ENCODE measurements around the gene MOGAT1. TPM values are rescaled to one million over a fixed set of nuclear protein-coding genes. Genes with fewer than 3 reads are reported as not detected.

MOGAT1 gene
- total RNA-seq, 8 experiments from 2014 or later: not detected

- Histone ChIP-seq H3K27ac (no peak overlapping the region), H3K4me3 (no peak overlapping the region), H3K4me1 (replicated peaks in 1 of 2) (no peaks in the 10 kb centered on the region)
- in situ Hi-C loops (cut with MboI; ENCODE audit: low pct_unique_long_range_greater_than_20kb in 2 of 9, low sequenced_read_pairs in 9 of 9, unreplicated experiment in 9 of 9): no loop called here
- no peak for ATAC-seq (replicated peaks in 6 of 8)
- 56 to 100% (median 100%) methylated on average over 1 to 2 of the region's 2 CpGs; no CpG with 5 or more reads in 7 of the 10 experiments for WGBS, 10 experiments
Measured at GRCh38 chr2:222722327-222722946, 51.0 kb downstream of the MOGAT1 start.

- in situ Hi-C loops (cut with MboI; ENCODE audit: low pct_unique_long_range_greater_than_20kb in 2 of 9, low sequenced_read_pairs in 9 of 9, unreplicated experiment in 9 of 9): no loop called here
- peak in 3 of 8 experiments; percentile 65 to 86 (median 78) for ATAC-seq (replicated peaks in 6 of 8)
- Histone ChIP-seq H3K4me1 (replicated peaks in 1 of 2) (no peaks in the 10 kb centered on the region), H3K27ac (no peak overlapping the region), H3K4me3 (no peak overlapping the region)
Measured at GRCh38 chr2:222724208-222724607, 52.8 kb downstream of the MOGAT1 start.

- no peak for ATAC-seq (replicated peaks in 6 of 8)
- in situ Hi-C loops (cut with MboI; ENCODE audit: low pct_unique_long_range_greater_than_20kb in 2 of 9, low sequenced_read_pairs in 9 of 9, unreplicated experiment in 9 of 9): no loop called here
- Histone ChIP-seq H3K27ac (no peak overlapping the region), H3K4me1 (replicated peaks in 1 of 2) (no peaks in the 10 kb centered on the region), H3K4me3 (no peak overlapping the region)
- WGBS, 10 experiments: 47 to 100% (median 87%) methylated on average over 1 to 3 of the region's 3 CpGs; no CpG with 5 or more reads in 1 of the 10 experiments
Measured at GRCh38 chr2:222728621-222729020, 57.2 kb downstream of the MOGAT1 start.

DNA sequence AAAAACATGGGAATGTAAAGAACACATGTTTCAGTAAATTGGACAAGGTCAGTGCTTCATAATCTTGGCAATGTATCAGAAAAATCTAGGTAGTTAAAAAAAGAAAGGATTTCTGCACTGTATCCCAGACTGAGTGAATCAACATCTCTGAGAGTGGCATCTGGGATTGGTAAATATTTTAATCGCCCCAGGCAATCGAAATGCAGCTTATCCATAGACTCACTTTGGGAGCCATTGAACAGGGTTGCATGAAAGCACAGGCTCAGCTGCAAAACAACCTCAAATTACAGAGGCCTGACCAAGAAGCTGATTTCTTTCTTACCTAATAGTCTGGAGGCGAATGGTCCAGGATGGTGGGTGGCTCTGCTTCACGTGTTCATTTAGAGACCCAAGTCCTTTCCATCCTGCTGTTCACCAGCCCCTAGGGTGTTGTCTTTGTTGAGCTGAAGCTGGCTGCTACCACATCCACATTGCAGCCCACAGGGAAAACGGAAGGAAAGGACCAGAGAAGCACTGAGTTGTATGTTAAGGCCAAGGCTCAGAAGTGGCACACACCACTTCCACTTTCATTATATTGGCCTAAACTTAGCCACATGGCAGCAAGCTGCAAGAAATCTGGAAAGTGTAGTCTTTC, 59.0 kb downstream of the MOGAT1 start:
- ATAC-seq (replicated peaks in 6 of 8): peak in 3 of 8 experiments; percentile 19 to 67 (median 48)
- no peaks in the 10 kb centered on the region for H3K4me1 ChIP-seq (replicated peaks in 1 of 2)
- H3K27ac ChIP-seq: no peak overlapping the region
- WGBS, 10 experiments: 0 to 95% (median 73%) methylated on average over 1 to 5 of the region's 5 CpGs; no CpG with 5 or more reads in 1 of the 10 experiments
- in situ Hi-C loops (cut with MboI; ENCODE audit: low pct_unique_long_range_greater_than_20kb in 2 of 9, low sequenced_read_pairs in 9 of 9, unreplicated experiment in 9 of 9): no loop called here
- no peak overlapping the region for H3K4me3 ChIP-seq

DNA sequence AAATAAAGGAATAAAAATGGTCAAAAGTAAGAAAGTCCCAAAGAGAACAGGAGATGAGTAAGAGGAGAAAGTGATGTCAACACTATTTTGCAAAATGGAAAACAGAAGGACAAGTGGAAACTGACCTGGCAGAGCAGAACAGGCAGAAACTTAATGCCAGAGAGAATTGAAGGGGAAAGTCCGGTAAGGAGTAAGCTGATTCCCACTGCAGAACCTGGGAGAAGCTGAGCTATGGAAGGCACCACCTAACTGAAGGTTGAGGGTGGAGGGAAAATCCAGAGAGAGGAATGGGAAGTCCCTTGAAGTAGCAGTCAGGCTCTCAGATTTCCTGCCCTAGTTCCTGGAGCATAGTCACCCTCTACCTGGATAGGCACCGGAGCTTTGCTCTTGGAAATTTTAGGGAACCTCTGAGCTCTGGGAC, 59.8 kb downstream of the MOGAT1 start:
- no peak overlapping the region for H3K4me3 ChIP-seq
- no peak overlapping the region for H3K27ac ChIP-seq
- 50 to 100% (median 100%) methylated on average over 1 to 2 of the region's 2 CpGs; no CpG with 5 or more reads in 3 of the 10 experiments for WGBS, 10 experiments
- ATAC-seq (replicated peaks in 6 of 8): peak in 2 of 8 experiments; percentile 17 to 61
- in situ Hi-C loops (cut with MboI; ENCODE audit: low pct_unique_long_range_greater_than_20kb in 2 of 9, low sequenced_read_pairs in 9 of 9, unreplicated experiment in 9 of 9): no loop called here
- no peaks in the 10 kb centered on the region for H3K4me1 ChIP-seq (replicated peaks in 1 of 2)

DNA sequence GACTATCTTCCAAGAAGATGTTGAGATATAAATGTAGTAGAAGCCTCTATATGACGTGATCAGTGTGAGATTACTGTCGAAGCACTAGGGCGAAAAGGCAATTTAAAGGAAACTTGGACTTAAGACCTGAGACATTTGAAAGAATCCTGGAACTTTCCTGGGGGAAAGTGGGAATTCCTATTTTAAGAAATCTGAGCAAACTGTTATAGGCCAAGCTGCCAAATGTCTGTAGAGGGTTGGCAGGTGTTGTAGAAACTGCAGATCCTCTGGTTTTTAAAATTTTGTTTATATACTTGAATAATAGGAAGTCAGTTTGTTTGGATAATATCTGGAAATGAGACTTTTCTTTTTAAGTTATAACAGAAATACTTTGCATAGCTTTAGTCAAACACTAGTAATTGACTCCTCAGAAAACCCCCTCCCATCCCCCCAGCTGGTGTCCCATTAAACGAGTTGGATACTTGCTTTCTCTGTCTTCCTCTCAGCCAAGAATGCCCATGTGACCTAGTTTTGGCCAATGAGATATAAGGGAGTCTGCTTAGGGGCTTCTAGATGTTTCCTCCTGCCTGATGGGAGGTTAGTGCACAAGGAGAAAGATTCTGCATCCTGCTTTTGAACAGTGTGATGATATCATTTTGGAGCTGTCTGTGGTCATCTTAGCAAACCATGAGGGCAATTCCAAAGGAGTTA, 61.2 kb downstream of the MOGAT1 start:
- 0 to 100% (median 81%) methylated on average over 1 to 4 of the region's 4 CpGs for WGBS, 10 experiments
- in situ Hi-C loops (cut with MboI; ENCODE audit: low pct_unique_long_range_greater_than_20kb in 2 of 9, low sequenced_read_pairs in 9 of 9, unreplicated experiment in 9 of 9): no loop called here
- Histone ChIP-seq H3K27ac (no peak overlapping the region), H3K4me1 (replicated peaks in 1 of 2) (no peaks in the 10 kb centered on the region), H3K4me3 (no peak overlapping the region)
- ATAC-seq (replicated peaks in 6 of 8): no peak

DNA sequence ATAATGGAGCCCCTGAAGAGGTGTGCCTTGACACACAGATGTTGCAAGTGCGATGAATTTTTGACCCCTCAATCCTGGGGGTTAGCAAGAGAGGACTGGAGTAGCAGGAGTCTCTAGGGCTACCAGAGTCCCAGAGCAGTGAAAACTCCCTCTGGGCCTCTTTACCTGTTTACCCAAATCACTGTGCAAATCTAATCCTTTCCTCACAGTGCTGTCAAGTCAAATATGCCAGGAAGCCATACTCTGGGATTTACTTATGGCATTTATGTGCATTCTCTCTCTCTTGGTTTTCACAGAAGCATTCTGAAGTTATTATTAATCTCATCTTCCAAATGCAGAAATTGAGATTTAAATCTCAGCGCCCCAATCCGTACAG, 62.0 kb downstream of the MOGAT1 start:
- ATAC-seq (replicated peaks in 6 of 8): peak in 1 of 8 experiments; percentile 40
- Histone ChIP-seq H3K4me1 (replicated peaks in 1 of 2) (no peaks in the 10 kb centered on the region), H3K27ac (no peak overlapping the region), H3K4me3 (no peak overlapping the region)
- 70 to 100% (median 94%) methylated on average over 1 to 2 of the region's 3 CpGs; no CpG with 5 or more reads in 1 of the 10 experiments for WGBS, 10 experiments
- in situ Hi-C loops (cut with MboI; ENCODE audit: low pct_unique_long_range_greater_than_20kb in 2 of 9, low sequenced_read_pairs in 9 of 9, unreplicated experiment in 9 of 9): no loop called here

DNA sequence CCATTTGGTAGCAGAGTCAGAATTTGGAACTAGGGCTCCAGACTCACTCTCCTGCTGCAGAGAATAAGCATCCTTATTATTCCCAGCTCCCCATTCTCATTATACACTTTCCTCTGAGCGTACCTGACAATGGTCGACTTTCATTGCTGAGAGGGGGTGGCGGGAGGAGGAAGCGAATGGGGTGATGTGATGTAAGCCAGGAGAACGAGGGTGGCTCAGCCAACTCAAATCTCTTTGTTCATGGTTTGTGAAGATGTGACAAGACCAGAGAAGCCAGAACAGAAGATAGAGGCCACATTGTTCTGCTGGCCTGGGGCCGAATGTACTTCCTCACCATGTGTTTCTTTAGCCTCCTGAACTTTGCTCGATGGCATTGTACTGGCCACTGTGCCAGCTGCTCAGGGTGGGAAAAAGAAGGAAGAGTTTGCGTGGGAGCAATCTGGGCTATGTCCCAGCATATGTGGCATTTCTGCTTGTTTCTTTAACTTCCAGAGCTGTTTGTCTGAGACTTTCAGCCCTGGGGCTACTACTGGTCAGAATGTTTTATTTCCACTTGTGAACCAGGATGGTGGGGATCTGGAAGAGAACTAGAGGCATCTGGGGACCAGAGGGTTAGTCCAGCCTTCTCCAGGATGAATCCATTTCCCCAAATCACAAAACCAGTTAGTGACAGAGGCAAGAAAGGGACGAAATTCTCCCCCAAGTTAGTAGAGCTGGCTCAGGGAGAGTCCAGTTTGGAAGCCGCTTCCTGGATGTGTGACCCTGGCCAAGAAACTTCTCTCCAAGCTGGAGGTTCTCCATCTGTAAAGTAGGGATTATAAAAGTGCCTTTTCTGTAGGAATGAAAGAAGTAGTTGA, 62.6 kb downstream of the MOGAT1 start:
- H3K4me3 ChIP-seq: no peak overlapping the region
- no peak overlapping the region for H3K27ac ChIP-seq
- peaks cover 0 to 4% of the 10 kb centered on the region in 2 donors for H3K4me1 ChIP-seq (replicated peaks in 1 of 2)
- ATAC-seq (replicated peaks in 6 of 8): peak in 3 of 8 experiments; percentile 16 to 37 (median 31)
- in situ Hi-C loops (cut with MboI; ENCODE audit: low pct_unique_long_range_greater_than_20kb in 2 of 9, low sequenced_read_pairs in 9 of 9, unreplicated experiment in 9 of 9): no loop called here
- 0 to 100% (median 60%) methylated on average over 1 to 5 of the region's 10 CpGs; no CpG with 5 or more reads in 1 of the 10 experiments for WGBS, 10 experiments

GRCh38 chr2:222734703-222735014, 63.2 kb downstream of the MOGAT1 start:
- peaks cover 0 to 4% of the 10 kb centered on the region in 2 donors for H3K4me1 ChIP-seq (replicated peaks in 1 of 2)
- no peak overlapping the region for H3K4me3 ChIP-seq
- peak in 1 of 8 experiments; percentile 10 for ATAC-seq (replicated peaks in 6 of 8)
- 57 to 100% (median 73%) methylated on average over 1 of the region's 1 CpG; no CpG with 5 or more reads in 6 of the 10 experiments for WGBS, 10 experiments
- H3K27ac ChIP-seq: no peak overlapping the region
- in situ Hi-C loops (cut with MboI; ENCODE audit: low pct_unique_long_range_greater_than_20kb in 2 of 9, low sequenced_read_pairs in 9 of 9, unreplicated experiment in 9 of 9): no loop called here

GRCh38 chr2:222736301-222736700, 64.8 kb downstream of the MOGAT1 start:
- Histone ChIP-seq H3K4me1 (replicated peaks in 1 of 2) (peaks cover 0 to 4% of the 10 kb centered on the region in 2 donors), H3K4me3 (no peak overlapping the region), H3K27ac (no peak overlapping the region)
- 10 to 100% (median 77%) methylated on average over 1 to 2 of the region's 2 CpGs; no CpG with 5 or more reads in 2 of the 10 experiments for WGBS, 10 experiments
- ATAC-seq (replicated peaks in 6 of 8): peak in 2 of 8 experiments; percentile 31 to 42
- in situ Hi-C loops (cut with MboI; ENCODE audit: low pct_unique_long_range_greater_than_20kb in 2 of 9, low sequenced_read_pairs in 9 of 9, unreplicated experiment in 9 of 9): no loop called here

DNA sequence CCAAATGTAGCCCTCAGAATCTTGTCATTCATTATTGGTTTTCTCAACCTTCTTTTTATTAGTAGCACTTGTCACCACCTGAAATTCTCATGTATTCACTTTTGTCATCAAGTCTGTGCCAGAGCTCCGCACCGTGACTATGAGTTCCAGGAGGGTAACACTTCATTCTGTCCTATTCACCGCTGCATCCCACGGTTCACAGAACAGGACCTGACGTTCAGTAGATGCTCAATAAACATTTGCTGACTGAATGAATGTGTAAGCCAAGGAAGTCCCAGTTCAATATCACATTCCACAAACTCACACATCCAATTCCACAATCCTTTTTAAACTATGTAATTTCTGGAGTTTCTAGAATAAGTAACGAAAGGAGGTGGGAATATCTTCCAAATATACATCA, 65.5 kb downstream of the MOGAT1 start:
- Histone ChIP-seq H3K4me3 (no peak overlapping the region), H3K27ac (no peak overlapping the region), H3K4me1 (replicated peaks in 1 of 2) (peaks cover 0 to 4% of the 10 kb centered on the region in 2 donors)
- ATAC-seq (replicated peaks in 6 of 8): no peak
- WGBS, 10 experiments: 58 to 100% (median 90%) methylated on average over 1 to 6 of the region's 6 CpGs; no CpG with 5 or more reads in 1 of the 10 experiments
- in situ Hi-C loops (cut with MboI; ENCODE audit: low pct_unique_long_range_greater_than_20kb in 2 of 9, low sequenced_read_pairs in 9 of 9, unreplicated experiment in 9 of 9): no loop called here

- H3K4me1 ChIP-seq (replicated peaks in 1 of 2): peaks cover 0 to 4% of the 10 kb centered on the region in 2 donors
- in situ Hi-C loops (cut with MboI; ENCODE audit: low pct_unique_long_range_greater_than_20kb in 2 of 9, low sequenced_read_pairs in 9 of 9, unreplicated experiment in 9 of 9): no loop called here
- H3K27ac ChIP-seq: no peak overlapping the region
- WGBS, 10 experiments: 70 to 100% (median 93%) methylated on average over 2 to 5 of the region's 5 CpGs
- no peak overlapping the region for H3K4me3 ChIP-seq
- ATAC-seq (replicated peaks in 6 of 8): no peak
Measured at GRCh38 chr2:222738312-222738711, 66.9 kb downstream of the MOGAT1 start.

All from motor neuron (in vitro differentiated cells).